IMR-90 (cell line): ENCODE data around the gene FXYD4. TPM values are rescaled to one million over a fixed set of nuclear protein-coding genes. Genes with fewer than 3 reads are reported as not detected.

Experiments used
- ATAC-seq: fragments of 200-7000 bp; cut with Tn5 transposase; 2 replicates; pipeline ENCODE4 v1.9.1; 2020; ENCODE audit warnings: low read depth, mild to moderate bottlenecking, moderate library complexity
- BruUV-seq: library from RNA; stranded (reverse); fragments of 400-500 nt; replicated peaks from 2 replicates; lab custom pipeline; 2021; lab: Mats Ljungman, UMichigan
- CTCF ChIA-PET: fragments of 300-600 bp; formaldehyde crosslinking; extraction: SDS; loops from one replicate; lab custom pipeline; 2021; ENCODE audit warnings: antibody characterized with exemption; lab: Yijun Ruan, JAX
- POLR2A ChIA-PET: fragments of 300-600 bp; sonication (Branson Sonifier 250); formaldehyde crosslinking; loops from one replicate; lab custom pipeline; 2022; ENCODE audit warnings: antibody characterized with exemption; ENCODE audit not compliant: unreplicated experiment; lab: Charles Lee
- DNase-seq: peaks from one replicate; pipeline ENCODE4 v3.0.0; 2013
- H2AFZ ChIP-seq: replicated peaks from 2 replicates; pipeline ENCODE3; 2013; ENCODE audit warnings: low read length, mild to moderate bottlenecking; ENCODE audit not compliant: poor library complexity
- H2AK5ac ChIP-seq: 2 replicates; pipeline ENCODE4 v1.6.1; 2013; ENCODE audit warnings: low read depth, low read length, inconsistent platforms
- H2AK9ac ChIP-seq: replicated peaks from 2 replicates; pipeline ENCODE3; 2013; ENCODE audit warnings: mild to moderate bottlenecking, low read depth, low read length, moderate library complexity; ENCODE audit not compliant: poor library complexity
- H2BK120ac ChIP-seq: 2 replicates; pipeline ENCODE4 v1.6.1; 2013; ENCODE audit warnings: low read depth, low read length, inconsistent platforms
- H2BK15ac ChIP-seq: 3 replicates; pipeline ENCODE4 v1.6.1; 2013; ENCODE audit warnings: low read depth, low read length, inconsistent platforms
- H2BK20ac ChIP-seq: 2 replicates; pipeline ENCODE4 v1.6.1; 2013; ENCODE audit warnings: low read depth, mild to moderate bottlenecking, inconsistent platforms, low read length, moderate library complexity
- H2BK5ac ChIP-seq: 2 replicates; pipeline ENCODE4 v1.6.1; 2013; ENCODE audit warnings: mild to moderate bottlenecking, low read depth, low read length, inconsistent platforms; ENCODE audit not compliant: poor library complexity, severe bottlenecking
- H3K14ac ChIP-seq: replicated peaks from 2 replicates; pipeline ENCODE4 v1.6.1; 2013; ENCODE audit warnings: low read depth, low read length, inconsistent platforms
- H3K18ac ChIP-seq: 2 replicates; pipeline ENCODE4 v1.6.1; 2013; ENCODE audit warnings: low read depth, low read length, control low read depth
- H3K23ac ChIP-seq: 2 replicates; pipeline ENCODE4 v1.6.1; 2013; ENCODE audit warnings: low read depth, low read length, inconsistent platforms
- H3K27ac ChIP-seq: 2 replicates; pipeline ENCODE4 v1.5.1; 2013; ENCODE audit warnings: mild to moderate bottlenecking, control low read depth, low read length; ENCODE audit not compliant: insufficient read depth
- H3K27me3 ChIP-seq: 2 replicates; pipeline ENCODE4 v1.6.1; 2013; ENCODE audit warnings: low read length; ENCODE audit not compliant: control insufficient read depth, insufficient read depth
- H3K36me3 ChIP-seq: 2 replicates; pipeline ENCODE4 v1.6.1; 2013; ENCODE audit warnings: low read length, mixed read lengths; ENCODE audit not compliant: control insufficient read depth, insufficient read depth
- H3K4ac ChIP-seq: 2 replicates; pipeline ENCODE4 v1.6.1; 2013; ENCODE audit warnings: low read depth, low read length, inconsistent platforms
- H3K4me1 ChIP-seq: 2 replicates; pipeline ENCODE4 v1.6.1; 2013; ENCODE audit warnings: low read length, mixed read lengths; ENCODE audit not compliant: control insufficient read depth, insufficient read depth
- H3K4me2 ChIP-seq: 2 replicates; pipeline ENCODE4 v1.6.1; 2013; ENCODE audit warnings: low read depth, mild to moderate bottlenecking, control low read depth, low read length, moderate library complexity
- H3K4me3 ChIP-seq: 2 replicates; pipeline ENCODE4 v1.5.1; 2013; ENCODE audit warnings: low read depth, mild to moderate bottlenecking, control low read depth, low read length, moderate library complexity; ENCODE audit not compliant: insufficient read depth
- H3K56ac ChIP-seq: 2 replicates; pipeline ENCODE4 v1.6.1; 2013; ENCODE audit warnings: low read length, inconsistent platforms; ENCODE audit not compliant: insufficient read depth; ENCODE audit errors: extremely low read depth
- H3K79me1 ChIP-seq, 2 experiments: 2 replicates each; pipeline ENCODE4 v1.6.1; 2013; ENCODE audit warnings: low read length in 2 of 2, inconsistent platforms in 1 of 2, low read depth in 1 of 2
- H3K9ac ChIP-seq: 2 replicates; pipeline ENCODE4 v1.6.1; 2013; ENCODE audit warnings: low read depth, low read length, control low read depth
- H3K9me1 ChIP-seq: 2 replicates; pipeline ENCODE4 v1.6.1; 2013; ENCODE audit warnings: low read length, inconsistent platforms; ENCODE audit not compliant: insufficient read depth
- H3K9me3 ChIP-seq: 2 replicates; pipeline ENCODE4 v1.6.1; 2013; ENCODE audit warnings: low read length; ENCODE audit not compliant: control insufficient read depth, insufficient read depth
- H4K20me1 ChIP-seq: 2 replicates; pipeline ENCODE4 v1.6.1; 2013; ENCODE audit warnings: low read length, inconsistent platforms; ENCODE audit not compliant: insufficient read depth
- H4K5ac ChIP-seq: 2 replicates; pipeline ENCODE4 v1.6.1; 2013; ENCODE audit warnings: mild to moderate bottlenecking, low read depth, low read length, control low read depth
- H4K8ac ChIP-seq, 2 experiments: 2 replicates each; pipeline ENCODE4 v1.6.1; 2013; ENCODE audit warnings: low read depth in 2 of 2, low read length in 2 of 2, control low read depth in 1 of 2, inconsistent platforms in 1 of 2
- H4K91ac ChIP-seq: 2 replicates; pipeline ENCODE4 v1.6.1; 2013; ENCODE audit warnings: low read depth, low read length, inconsistent platforms; ENCODE audit not compliant: insufficient read depth
- CEBPB ChIP-seq: IDR thresholded peaks from 2 replicates; pipeline ENCODE4 v1.6.1; 2012; ENCODE audit warnings: low read depth, low read length, improper control_type of control experiment
- MAZ ChIP-seq: IDR thresholded peaks from 2 replicates; pipeline ENCODE4 v1.6.1; 2012; ENCODE audit warnings: low read depth, mild to moderate bottlenecking, low read length, improper control_type of control experiment, moderate library complexity, borderline replicate concordance
- MXI1 ChIP-seq: IDR thresholded peaks from 2 replicates; pipeline ENCODE4 v1.6.1; 2012; ENCODE audit warnings: low read depth, mild to moderate bottlenecking, low read length, moderate library complexity, borderline replicate concordance
- WGBS, 2 experiments: methylation state at CpG; one replicate each; pipeline versions ENCODE4 v1.1.5 to v1.1.7; 2013; ENCODE audit warnings: missing lambda C conversion rate in 2 of 2; ENCODE audit not compliant: insufficient read length in 1 of 2; ENCODE audit errors: extremely low coverage in 2 of 2; 5-methylcytosine and 5-hydroxymethylcytosine counted together
- dilution Hi-C: fragments of 300-500 bp; cut with HindIII; formaldehyde crosslinking; loops from one replicate; pipeline ENCODE4 v1.14.3; 2018; ENCODE audit warnings: low sequenced_read_pairs; ENCODE audit not compliant: unreplicated experiment
- in situ Hi-C: fragments of 300-500 bp; cut with MboI; formaldehyde crosslinking; loops from 3 replicates; pipeline ENCODE4 v1.14.3; 2019; ENCODE audit warnings: low sequenced_read_pairs, inconsistent platforms, mixed read lengths
- intact Hi-C: fragments of 100-400 bp; cut with micrococcal nuclease; formaldehyde crosslinking; loops from 2 replicates; pipeline ENCODE4 v1.10.0; 2022
- polyA plus RNA-seq, 3 experiments: library from polyadenylated mRNA; depleted of rRNA; stranded (reverse); fragments of >200 nt; gene quantifications; 2 replicates each; pipeline ENCODE4 v1.2.3, GENCODE V29; 2012; ENCODE audit warnings: low replicate concordance in 1 of 3
- total RNA-seq: library from RNA; depleted of rRNA; stranded (reverse); fragments of >200 nt; gene quantifications from 2 replicates; pipeline ENCODE4 v1.2.3, GENCODE V29; 2012

The FXYD4 gene
- total and polyA plus RNA-seq, 2 of the 4 experiments (the other 2 are of a cell fraction), result not detected

DNA sequence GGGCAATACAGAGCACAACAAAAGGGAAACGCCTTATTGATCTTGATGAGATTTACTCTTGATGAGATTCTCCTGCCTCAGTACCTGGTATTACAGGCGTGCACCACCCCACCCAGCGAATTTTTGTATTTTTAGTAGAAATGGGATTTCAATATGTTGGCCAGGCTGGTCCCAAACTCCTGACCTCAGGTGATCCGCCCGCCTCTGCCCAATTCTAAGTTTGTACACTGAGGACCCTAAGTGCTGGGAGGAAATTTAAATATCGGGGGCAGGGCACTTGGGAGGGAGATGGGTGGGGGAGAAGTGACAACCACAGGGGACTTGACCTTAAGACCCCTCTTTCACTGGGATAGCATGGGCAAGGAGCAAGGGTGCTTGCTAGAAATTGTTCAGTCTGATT lies 23.4 kb downstream of the FXYD4 start:
- no peak overlapping the region for H2AK9ac ChIP-seq
- H2BK5ac ChIP-seq, result no peak overlapping the region
- no peak overlapping the region for H3K4me3 ChIP-seq
- no peak overlapping the region for H4K91ac ChIP-seq
- POLR2A ChIA-PET, result no interaction called here
- DNase-seq, result no peak
- 0 out of 2 replicates have a peak overlapping the region, but pooled peaks have one; percentile 43 for H3K56ac ChIP-seq
- no peaks in the 10 kb centered on the region for H3K27me3 ChIP-seq
- no peak for ATAC-seq
- H2AK5ac ChIP-seq, result no peak overlapping the region
- H3K36me3 ChIP-seq, result peaks cover 36% of the 10 kb centered on the region
- no peak overlapping the region for H2BK120ac ChIP-seq
- peak overlapping the region; percentile 79; the same call in 1 of the 2 replicates for H3K23ac ChIP-seq
- H2BK20ac ChIP-seq, result no peak overlapping the region
- no TSS peak for BruUV-seq
- CTCF ChIA-PET, result interaction anchor here (0.6 kb wide), 2 partner anchors 47 to 67 kb away, joined by 3 to 4 read pairs; no protein-coding TSS in a partner anchor
- H4K5ac ChIP-seq, result no peak overlapping the region
- no CpG with 5 or more reads among the region's 6 CpGs for WGBS, 2 experiments
- no peak overlapping the region; the same call in 1 of the 2 replicates for H3K4ac ChIP-seq
- peak overlapping the region; percentile 87 for H3K4me2 ChIP-seq
- 0 out of 2 replicates have a peak overlapping the region, but pooled peaks have one; percentile 46 for H3K14ac ChIP-seq
- H3K18ac ChIP-seq, result no peak overlapping the region
- dilution Hi-C loops (no loop called here), in situ Hi-C loops (no loop called here), intact Hi-C loops (no loop called here)
- H4K8ac ChIP-seq, result no peak overlapping the region
- no peak overlapping the region for H2BK15ac ChIP-seq
- TF ChIP-seq MXI1 (no peak), CEBPB (no peak), MAZ (no peak)
- no peaks in the 10 kb centered on the region for H3K9me3 ChIP-seq
- peaks cover 84% of the 10 kb centered on the region for H4K20me1 ChIP-seq
- H2AFZ ChIP-seq, result no peak overlapping the region
- peaks cover 13% of the 10 kb centered on the region for H3K9me1 ChIP-seq
- peak overlapping the region; percentile 84; the same call in 1 of the 2 replicates for H3K9ac ChIP-seq
- peaks cover 18 to 66% of the 10 kb centered on the region in 2 experiments for H3K79me1 ChIP-seq
- H3K4me1 ChIP-seq, result peaks cover 11% of the 10 kb centered on the region
- H3K27ac ChIP-seq, result no peak overlapping the region
